Pons (tissue), 1 donor: ENCODE data around the gene TENM3.

Experiments used
- DNase-seq: peaks from one replicate; pipeline ENCODE4 v3.0.0-alpha.2; 2016; ENCODE audit warnings: low spot score

The TENM3 gene

GRCh38 chr4:182288534-182288933, 45.3 kb downstream of the TENM3 start:
- no peak for DNase-seq

DNA sequence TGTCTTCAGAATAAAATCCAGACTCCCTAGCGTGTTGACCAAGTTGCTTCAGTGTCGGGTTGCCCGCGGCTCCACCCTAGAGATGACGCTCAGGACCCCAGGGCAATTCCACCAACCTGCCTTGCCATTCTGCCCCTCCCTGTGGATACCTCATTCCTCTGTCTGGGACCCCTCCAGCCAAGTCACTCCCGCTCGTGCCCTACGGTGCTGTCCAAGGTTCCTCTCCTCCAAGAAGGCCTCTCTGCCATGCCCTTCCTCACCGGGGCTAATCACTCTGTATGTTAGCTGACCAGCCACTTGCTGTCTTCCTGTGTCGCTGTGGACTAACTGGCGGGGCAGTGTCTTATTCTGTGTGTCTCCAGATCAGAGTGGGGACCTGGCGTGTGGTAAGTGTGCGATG, 46.6 kb downstream of the TENM3 start:
- no peak for DNase-seq

DNA sequence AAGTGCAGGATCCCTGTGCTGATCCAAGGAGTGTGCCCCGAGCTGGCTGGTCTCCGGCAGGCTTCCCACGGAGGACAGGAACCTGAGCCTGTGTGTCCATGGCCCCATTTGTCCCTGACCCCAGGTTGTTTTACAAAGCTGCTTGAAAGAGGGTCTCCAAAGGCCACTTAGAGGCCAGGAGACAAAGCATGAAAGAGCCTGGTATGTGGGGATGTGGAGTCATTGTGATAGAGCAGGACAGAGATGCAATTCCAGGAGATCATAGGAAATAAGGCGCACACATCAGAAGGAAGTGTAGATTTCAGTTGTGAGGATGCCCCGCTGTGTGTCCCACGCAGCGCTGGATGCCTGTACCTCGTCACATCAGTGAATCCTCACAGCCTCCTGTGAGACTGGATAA, 48.0 kb downstream of the TENM3 start:
- DNase-seq: no peak

- no peak for DNase-seq
Observed at GRCh38 chr4:182291597-182292270, 48.5 kb downstream of the TENM3 start.

DNA sequence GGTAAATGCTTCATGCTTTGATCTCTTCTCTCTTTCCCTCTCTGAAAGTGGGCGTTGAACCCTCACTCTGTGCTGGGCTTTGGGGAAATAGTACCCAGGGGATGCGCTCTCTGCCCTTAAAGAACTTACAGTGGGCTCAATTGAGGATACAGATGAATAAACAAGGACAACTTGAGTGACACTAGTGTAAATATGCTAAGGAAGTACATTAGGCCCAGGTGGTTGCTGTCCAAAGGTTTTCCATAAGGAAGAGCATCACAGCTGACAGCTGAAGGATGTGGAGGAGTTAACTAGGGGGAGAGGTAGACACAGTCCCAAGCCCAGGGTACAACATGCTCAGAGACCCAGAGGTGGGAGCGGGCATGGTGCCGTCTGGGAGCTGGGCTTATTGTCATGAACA, 49.4 kb downstream of the TENM3 start:
- DNase-seq: no peak

DNA sequence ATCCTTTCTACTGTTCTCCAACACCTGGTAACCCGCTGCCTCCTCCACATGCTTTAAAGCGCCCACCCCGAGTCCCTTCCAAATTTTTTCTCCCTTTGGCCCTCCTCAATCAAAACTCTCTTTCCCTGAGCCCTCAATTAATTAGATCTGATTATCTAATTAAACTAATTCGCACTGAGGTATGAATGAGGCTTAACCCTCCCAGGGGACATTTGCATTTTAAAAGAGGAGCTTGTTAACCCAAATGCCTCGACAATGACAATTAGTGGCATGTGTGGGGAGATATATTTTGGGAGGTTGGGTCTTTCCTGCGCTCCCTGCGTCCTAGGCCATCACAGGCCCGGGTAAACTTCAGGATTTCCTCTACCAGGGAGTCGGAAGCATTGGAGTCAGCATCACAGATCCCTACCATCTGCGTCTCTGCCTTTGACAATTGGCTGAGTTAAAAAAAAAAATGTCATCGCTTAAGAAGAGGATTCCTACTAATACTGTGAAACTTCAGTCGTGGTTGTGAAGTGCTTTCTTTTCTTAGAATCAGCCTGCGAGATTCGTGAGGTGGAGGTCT, 50.6 kb downstream of the TENM3 start:
- DNase-seq: no peak

GRCh38 chr4:182294451-182294850, 51.2 kb downstream of the TENM3 start:
- DNase-seq: no peak

- no peak for DNase-seq
Observed at GRCh38 chr4:182297659-182298058, 54.5 kb downstream of the TENM3 start.

DNA sequence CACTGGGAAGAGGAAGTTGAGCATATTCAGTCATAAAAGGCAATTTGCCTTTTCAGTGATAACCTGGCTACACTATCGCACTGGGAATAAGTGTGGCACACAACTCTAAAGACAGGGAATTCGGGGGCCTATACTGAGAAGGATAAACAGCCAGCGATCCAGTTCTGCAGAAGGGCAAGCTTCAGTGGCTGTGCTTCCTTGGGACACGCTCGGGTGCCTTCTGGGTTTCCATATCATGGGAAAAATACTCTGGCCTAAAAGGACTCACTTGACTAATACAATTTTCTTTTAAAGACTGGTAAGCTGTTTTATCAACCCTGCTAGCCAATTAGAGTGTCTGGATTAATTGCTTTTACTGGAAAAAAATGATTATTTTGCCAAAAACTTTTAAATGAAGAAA, 58.5 kb downstream of the TENM3 start:
- DNase-seq: no peak

GRCh38 chr4:182303847-182304246, 60.6 kb downstream of the TENM3 start:
- no peak for DNase-seq

GRCh38 chr4:182306792-182307507, 63.7 kb downstream of the TENM3 start:
- DNase-seq: no peak

DNA sequence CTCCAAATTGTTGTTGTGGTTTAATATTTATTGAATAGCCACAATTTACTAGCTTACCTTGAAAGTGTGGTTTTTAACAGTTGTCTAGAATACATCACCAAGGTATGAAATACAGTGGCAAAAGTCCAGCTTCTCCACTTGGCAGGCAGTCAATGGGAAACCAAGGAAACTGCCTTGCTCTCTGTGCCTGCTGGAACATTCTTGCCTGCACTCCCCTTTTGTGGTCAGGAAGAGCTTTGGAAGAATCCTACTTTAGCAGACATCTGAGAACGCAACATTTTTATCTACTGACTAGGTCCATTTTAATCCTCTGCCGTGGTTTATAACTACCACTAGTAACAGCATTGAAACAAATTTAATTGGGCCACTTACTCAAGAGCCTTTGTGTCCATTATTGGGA, 64.5 kb downstream of the TENM3 start:
- peak; percentile 4 for DNase-seq

- DNase-seq: no peak
Observed at GRCh38 chr4:182309877-182310276, 66.7 kb downstream of the TENM3 start.

DNA sequence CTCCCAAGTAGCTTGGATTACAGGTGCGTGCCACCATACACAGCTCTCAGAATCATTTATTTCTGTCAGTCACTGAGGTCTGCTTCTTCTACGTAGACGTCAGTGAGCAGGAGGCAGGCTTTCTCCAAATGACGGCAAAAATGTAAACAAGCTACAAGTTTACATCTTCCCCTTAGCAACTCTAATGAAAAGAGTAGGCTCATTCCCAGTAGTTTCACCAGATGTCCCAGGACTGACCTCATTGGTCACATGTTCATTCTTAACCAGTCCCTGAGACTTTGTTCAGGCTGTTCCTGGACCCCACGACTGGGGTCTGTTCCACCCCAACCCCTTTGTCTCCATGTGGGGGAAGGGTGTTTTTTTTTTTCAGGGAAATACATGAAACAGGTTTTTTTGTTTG, 67.1 kb downstream of the TENM3 start:
- no peak for DNase-seq

DNA sequence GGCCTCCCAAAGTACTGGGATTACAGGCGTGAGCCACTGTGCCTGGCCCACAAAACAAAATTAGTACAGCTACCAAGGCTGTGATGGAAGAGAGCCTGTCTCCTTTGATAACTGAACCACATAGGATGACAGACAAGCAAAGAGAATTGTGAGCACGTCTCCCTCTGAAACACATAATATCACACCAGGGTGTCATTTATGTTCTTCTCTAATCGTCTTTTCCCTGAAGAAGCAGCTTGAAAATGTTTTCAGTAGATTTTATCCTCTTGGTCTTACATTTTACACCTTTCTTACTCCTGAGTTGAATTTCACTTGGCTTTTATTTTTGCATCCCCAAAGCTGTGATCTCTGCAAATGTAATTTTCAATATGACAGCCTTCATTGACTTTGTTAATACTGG, 67.8 kb downstream of the TENM3 start:
- DNase-seq: no peak

DNA sequence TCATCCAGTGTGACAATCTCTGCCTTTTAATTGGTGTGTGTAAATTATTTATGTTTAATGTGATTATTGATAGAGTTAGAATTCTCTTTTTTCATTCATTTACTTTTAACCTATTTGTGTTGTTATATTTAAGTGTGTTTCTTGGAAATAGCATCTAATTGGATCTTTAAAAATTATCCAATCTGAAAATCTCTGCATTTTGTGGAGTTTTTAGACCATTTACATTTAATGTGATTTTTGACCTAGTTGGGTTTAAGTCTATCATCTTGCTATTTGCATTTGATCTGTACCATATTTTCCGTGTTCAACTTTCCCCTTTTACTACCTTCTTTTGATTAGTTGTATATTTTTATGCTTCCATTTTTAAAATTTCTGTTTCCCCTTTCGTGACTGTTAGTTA, 71.3 kb downstream of the TENM3 start:
- no peak for DNase-seq

GRCh38 chr4:182318256-182318655, 75.1 kb downstream of the TENM3 start:
- no peak for DNase-seq

GRCh38 chr4:182320092-182320491, 76.9 kb downstream of the TENM3 start:
- DNase-seq: no peak

DNA sequence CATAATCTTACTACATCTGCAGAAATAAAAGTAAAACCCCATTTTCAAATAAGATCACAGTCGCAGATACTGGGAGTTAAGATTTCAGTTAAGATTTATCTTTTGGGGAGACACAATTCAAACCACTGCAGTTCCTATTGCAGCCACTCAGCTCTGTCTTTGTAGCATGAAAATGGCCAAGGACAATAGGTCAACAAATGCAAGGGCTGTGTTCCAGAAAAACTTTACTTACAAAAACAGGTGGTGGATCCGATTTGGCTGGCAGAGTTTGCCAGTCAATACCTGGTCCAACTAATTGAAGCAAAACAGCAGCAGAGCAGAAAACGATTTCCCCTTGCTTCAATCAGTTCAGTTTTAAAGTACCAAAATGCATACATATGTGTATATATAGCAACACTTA, 77.4 kb downstream of the TENM3 start:
- DNase-seq: no peak

GRCh38 chr4:182324282-182324681, 81.1 kb downstream of the TENM3 start:
- DNase-seq: no peak

DNA sequence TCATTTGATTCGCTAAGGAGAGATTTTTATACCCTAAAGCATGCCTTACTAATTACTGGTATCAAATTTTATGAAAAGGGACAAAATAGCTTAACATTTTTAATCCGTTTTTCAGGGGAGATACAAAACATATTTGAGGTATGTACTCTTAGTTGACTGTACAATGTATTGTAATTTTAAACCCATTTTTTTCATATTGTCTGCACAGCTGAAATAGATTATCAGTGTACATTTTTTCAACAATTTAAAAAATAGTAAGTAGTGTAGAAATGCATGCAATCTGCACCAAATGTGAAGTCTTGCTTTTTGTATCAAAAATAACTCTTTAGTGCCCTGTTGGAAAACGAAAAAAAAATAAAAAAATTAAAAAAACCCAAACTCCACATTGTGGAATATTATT, 82.2 kb downstream of the TENM3 start:
- DNase-seq: no peak

- DNase-seq: no peak
Observed at GRCh38 chr4:182325848-182326255, 82.7 kb downstream of the TENM3 start.

GRCh38 chr4:182328505-182328904, 85.3 kb downstream of the TENM3 start:
- DNase-seq: no peak

DNA sequence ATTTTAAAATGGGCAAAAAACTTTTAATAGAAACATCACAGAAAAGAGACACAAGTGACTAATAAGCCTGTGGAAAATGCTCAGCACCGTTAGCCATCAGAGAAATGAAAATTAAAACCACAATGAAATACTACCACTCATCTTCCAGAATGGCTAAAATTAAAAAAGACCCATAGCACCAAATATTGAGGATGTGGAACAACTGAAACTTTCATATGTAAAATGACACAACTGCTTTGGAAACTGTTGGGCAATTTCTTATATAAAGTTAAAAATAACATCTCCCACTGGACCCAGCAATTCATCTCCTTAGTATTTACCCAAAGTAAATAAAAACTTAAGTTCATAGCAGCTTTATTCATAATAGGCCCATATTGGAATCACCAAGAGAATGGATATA, 94.2 kb downstream of the TENM3 start:
- no peak for DNase-seq
